ENCODE measurements around the gene SGCA. TPM values are rescaled to one million over a fixed set of nuclear protein-coding genes. Genes with fewer than 3 reads are reported as not detected.

SGCA gene
- total and polyA plus RNA-seq, 9 of the 15 experiments (the other 6 are each of a cell fraction or from before 2014, with no cell fraction given) = not detected

GRCh38 chr17:50188921-50189549 lies 23.2 kb downstream of the SGCA start:
- Histone ChIP-seq H2AFZ (ENCODE audit: low read depth, low read length) (no peak overlapping the region), H3K36me3 (ENCODE audit: control insufficient read depth, insufficient read depth, low read length) (no peaks in the 10 kb centered on the region), H3K4me2 (ENCODE audit: insufficient read depth, low read length) (no peak overlapping the region), H3K4me1 (replicated peaks in 1 of 2; ENCODE audit: control insufficient read depth in 2 of 2, insufficient read depth in 2 of 2, low read length in 2 of 2) (peaks cover 2 to 12% of the 10 kb centered on the region in 2 experiments; a peak in 4 of 5 replicates), H3K9me3 (replicated peaks; ENCODE audit: control insufficient read depth, insufficient read depth, low read depth, low read length) (no peaks in the 10 kb centered on the region), H3K4me3 (no peak overlapping the region), H3K27me3 (ENCODE audit: control insufficient read depth in 2 of 2, insufficient read depth in 2 of 2, low read length in 2 of 2) (peaks cover 62 to 91% of the 10 kb centered on the region in 2 experiments), H4K20me1 (replicated peaks; ENCODE audit: control insufficient read depth, insufficient read depth, low read length) (no peaks in the 10 kb centered on the region; the same call in 1 of the 2 replicates), H3K9ac (ENCODE audit: insufficient read depth in 1 of 2, low read depth in 2 of 2, low read length in 2 of 2) (no peak overlapping the region), H3K27ac (ENCODE audit: extremely low read depth, low read depth, low read length) (no peak overlapping the region), H3K79me2 (ENCODE audit: control insufficient read depth, insufficient read depth, low read length) (no peaks in the 10 kb centered on the region), H3K9me1 (ENCODE audit: control insufficient read depth, insufficient read depth, low read length) (no peaks in the 10 kb centered on the region)
- intact Hi-C loops (cut with micrococcal nuclease) = no loop called here
- CTCF ChIA-PET (ENCODE audit: low intra/inter-chr PET ratio) = interaction anchor here (0.6 kb wide), 1 partner anchor 81 kb away, joined by 3 read pairs; no protein-coding TSS in a partner anchor
- no peak for FAIRE-seq
- POLR2A ChIA-PET = interaction anchor here (0.5 kb wide), 1 partner anchor 46 kb away, joined by 4 read pairs; no protein-coding TSS in a partner anchor
- no TSS peak for BruUV-seq (replicated peaks)
- ATAC-seq = no peak
- WGBS (ENCODE audit: insufficient coverage, low coverage, missing lambda C conversion rate) = 2% methylated on average over 11 of the region's 11 CpGs
- no peak for DNase-seq (ENCODE audit: extremely low read depth in 1 of 4, low spot score in 3 of 4)
- in situ Hi-C loops (cut with MboI) = no loop called here
- TF ChIP-seq ZKSCAN8 (CRISPR knock-in tag; IDR thresholded peaks at IDR 0.05) (no peak), RFX5 (IDR thresholded peaks at IDR 0.05; ENCODE audit: low read depth, low read length) (no peak), PPARD (CRISPR knock-in tag; IDR thresholded peaks at IDR 0.05) (no peak), SAFB2 (IDR thresholded peaks at IDR 0.05; ENCODE audit: borderline replicate concordance, low read depth, low read length, severe bottlenecking) (no peak), FOXA1 (IDR thresholded peaks at IDR 0.05; ENCODE audit: borderline replicate concordance) (no peak), DACH1 (IDR thresholded peaks at IDR 0.05; ENCODE audit: partially characterized antibody) (no peak), FOXP4 (CRISPR knock-in tag; IDR thresholded peaks at IDR 0.05; ENCODE audit: borderline replicate concordance) (no peak), STAT6 (CRISPR knock-in tag; IDR thresholded peaks at IDR 0.05) (no peak)
